H1 (cell line): ENCODE data around the gene MBNL3. TPM values are rescaled to one million over a fixed set of nuclear protein-coding genes. Genes with fewer than 3 reads are reported as not detected.

Experiments used
- CTCF ChIA-PET: fragments of 300-600 bp; sonication (Branson Sonifier 250); formaldehyde crosslinking; loops from one replicate; lab custom pipeline; 2021; ENCODE audit not compliant: partially characterized antibody; lab: Charles Lee
- POLR2A ChIA-PET: fragments of 300-600 bp; sonication (Branson Sonifier 250); formaldehyde crosslinking; loops from one replicate; lab custom pipeline; 2021; ENCODE audit warnings: inconsistent platforms; ENCODE audit not compliant: partially characterized antibody; lab: Charles Lee
- DNase-seq, 2 experiments: peaks; one replicate each; pipeline versions ENCODE4 v3.0.0 to v3.0.0-alpha.2; 2010 to 2022; ENCODE audit warnings: low spot score in 2 of 2, low read depth in 1 of 2, mixed read lengths in 1 of 2
- FAIRE-seq: peaks from 2 replicates; lab custom pipeline; 2011; peaks lifted over from hg19 to GRCh38; lab: Jason Lieb, UNC
- H2AFZ ChIP-seq: 2 replicates; pipeline ENCODE4 v1.8.1; 2012; ENCODE audit warnings: low read length, inconsistent platforms
- H2AK5ac ChIP-seq: 2 replicates; pipeline ENCODE4 v1.6.1; 2013; ENCODE audit warnings: low read depth, low read length
- H2BK120ac ChIP-seq: replicated peaks from 2 replicates; pipeline ENCODE3; 2013; ENCODE audit warnings: low read depth, low read length, inconsistent platforms
- H2BK12ac ChIP-seq: 2 replicates; pipeline ENCODE4 v1.6.1; 2013; ENCODE audit warnings: low read depth, low read length
- H2BK15ac ChIP-seq: 2 replicates; pipeline ENCODE4 v1.6.1; 2013; ENCODE audit warnings: low read length
- H2BK20ac ChIP-seq: 2 replicates; pipeline ENCODE4 v1.6.1; 2013; ENCODE audit warnings: low read length
- H2BK5ac ChIP-seq: 2 replicates; pipeline ENCODE4 v1.6.1; 2013; ENCODE audit warnings: low read depth, low read length
- H3K14ac ChIP-seq: 2 replicates; pipeline ENCODE4 v1.6.1; 2013; ENCODE audit warnings: inconsistent platforms; ENCODE audit not compliant: insufficient read length
- H3K18ac ChIP-seq: 2 replicates; pipeline ENCODE4 v1.6.1; 2013; ENCODE audit warnings: low read length; ENCODE audit errors: extremely low read depth
- H3K23ac ChIP-seq: 2 replicates; pipeline ENCODE4 v1.6.1; 2013; ENCODE audit warnings: inconsistent platforms; ENCODE audit not compliant: insufficient read length
- H3K23me2 ChIP-seq: 2 replicates; pipeline ENCODE4 v1.6.1; 2013; ENCODE audit warnings: low read depth, low read length
- H3K27ac ChIP-seq: 2 replicates; pipeline ENCODE4 v1.6.1; 2011; ENCODE audit warnings: low read depth, low read length, inconsistent platforms
- H3K27me3 ChIP-seq, 4 experiments: replicated peaks in 1 of 4; 1 replicate in 1 of 4; 2 replicates in 3 of 4; pipeline versions ENCODE4 v1.6.1 to v1.8.1; 2011 to 2013; ENCODE audit warnings: low read length in 3 of 4, mild to moderate bottlenecking in 3 of 4, inconsistent platforms in 2 of 4, mixed read lengths in 2 of 4, moderate library complexity in 1 of 4; ENCODE audit not compliant: control insufficient read depth in 3 of 4, insufficient read depth in 3 of 4; ENCODE audit errors: extremely low read depth in 1 of 4
- H3K36me3 ChIP-seq, 4 experiments: 2 replicates each; pipeline versions ENCODE4 v1.6.1 to v1.8.1; 2011 to 2013; ENCODE audit warnings: mild to moderate bottlenecking in 4 of 4, low read length in 3 of 4, moderate library complexity in 2 of 4, control low read depth in 1 of 4, inconsistent platforms in 1 of 4; ENCODE audit not compliant: insufficient read depth in 4 of 4, control insufficient read depth in 2 of 4
- H3K4ac ChIP-seq: replicated peaks from 2 replicates; pipeline ENCODE3; 2013; ENCODE audit warnings: low read length, low read depth, mixed read lengths, inconsistent platforms; ENCODE audit not compliant: insufficient read length
- H3K4me1 ChIP-seq, 4 experiments: replicated peaks in 1 of 4; 1 replicate in 1 of 4; 2 replicates in 3 of 4; pipeline versions ENCODE4 v1.6.1 to v1.8.1; 2011 to 2013; ENCODE audit warnings: low read length in 3 of 4, inconsistent platforms in 2 of 4, mixed read lengths in 1 of 4; ENCODE audit not compliant: insufficient read depth in 4 of 4, control insufficient read depth in 3 of 4
- H3K4me2 ChIP-seq, 2 experiments: 2 replicates each; pipeline versions ENCODE4 v1.6.1 to v1.8.1; 2011 to 2013; ENCODE audit warnings: low read depth in 2 of 2, low read length in 2 of 2, control low read depth in 1 of 2, inconsistent platforms in 1 of 2, mild to moderate bottlenecking in 1 of 2; ENCODE audit not compliant: insufficient read depth in 1 of 2
- H3K4me3 ChIP-seq, 4 experiments: fragments of 200-600, 300-600 bp in 1 of 4; sonication (generic), shearing (Covaris generic), sonication (Bioruptor Twin) in 1 of 4; 2 replicates each; pipeline versions ENCODE4 v1.5.1 to v1.8.1; 2011 to 2016; ENCODE audit warnings: low read length in 4 of 4, low read depth in 3 of 4, control low read depth in 2 of 4, inconsistent platforms in 2 of 4, mild to moderate bottlenecking in 2 of 4, mixed read lengths in 1 of 4, moderate library complexity in 1 of 4; ENCODE audit not compliant: insufficient read depth in 2 of 4; ENCODE audit errors: extremely low read depth in 1 of 4
- H3K56ac ChIP-seq: replicated peaks from 2 replicates; pipeline ENCODE3; 2013; ENCODE audit warnings: low read depth, mild to moderate bottlenecking, mixed read lengths, low read length, inconsistent platforms; ENCODE audit not compliant: insufficient read length
- H3K79me1 ChIP-seq: 2 replicates; pipeline ENCODE4 v1.6.1; 2013; ENCODE audit warnings: low read depth, low read length, control low read depth
- H3K79me2 ChIP-seq, 2 experiments: 2 replicates each; pipeline versions ENCODE4 v1.6.1 to v1.8.1; 2012 to 2013; ENCODE audit warnings: low read length in 2 of 2, mild to moderate bottlenecking in 2 of 2, inconsistent platforms in 1 of 2; ENCODE audit not compliant: insufficient read depth in 2 of 2, control insufficient read depth in 1 of 2
- H3K9ac ChIP-seq, 4 experiments: replicated peaks in 1 of 4; 1 replicate in 1 of 4; 2 replicates in 3 of 4; pipeline versions ENCODE4 v1.6.1 to v1.8.1; 2011 to 2013; ENCODE audit warnings: low read depth in 3 of 4, low read length in 3 of 4, control low read depth in 2 of 4, mild to moderate bottlenecking in 2 of 4, moderate library complexity in 2 of 4, inconsistent platforms in 1 of 4; ENCODE audit errors: extremely low read depth in 1 of 4
- H3K9me3 ChIP-seq, 2 experiments: 2 replicates each; pipeline versions ENCODE4 v1.6.1 to v1.8.1; 2012 to 2013; ENCODE audit warnings: mild to moderate bottlenecking in 2 of 2, moderate library complexity in 2 of 2, control low read depth in 1 of 2, inconsistent platforms in 1 of 2, low read depth in 1 of 2, low read length in 1 of 2, mixed read lengths in 1 of 2; ENCODE audit not compliant: insufficient read depth in 2 of 2
- H4K20me1 ChIP-seq, 2 experiments: replicated peaks in 1 of 2; 2 replicates each; pipeline versions ENCODE3 to v1.8.1; 2011 to 2013; ENCODE audit warnings: inconsistent platforms in 2 of 2, low read length in 2 of 2, mild to moderate bottlenecking in 1 of 2; ENCODE audit not compliant: insufficient read depth in 2 of 2, control insufficient read depth in 1 of 2
- H4K5ac ChIP-seq: 2 replicates; pipeline ENCODE4 v1.6.1; 2013; ENCODE audit warnings: low read length, low read depth, mixed read lengths, inconsistent platforms; ENCODE audit not compliant: insufficient read length
- H4K8ac ChIP-seq: 2 replicates; pipeline ENCODE4 v1.8.0; 2013; ENCODE audit warnings: mild to moderate bottlenecking, moderate library complexity, low read length, inconsistent platforms; ENCODE audit not compliant: insufficient read depth; ENCODE audit errors: extremely low read depth
- H4K91ac ChIP-seq: replicated peaks from 2 replicates; pipeline ENCODE3; 2013; ENCODE audit warnings: low read length, mixed read lengths, inconsistent platforms; ENCODE audit not compliant: insufficient read length
- CBX5 ChIP-seq: fragments of 300-800, 300-1000 bp; sonication (generic); IDR thresholded peaks from 2 replicates; pipeline ENCODE4 v1.7.1; 2016; ENCODE audit warnings: antibody characterized with exemption, low read length, low read depth
- CEBPB ChIP-seq: IDR thresholded peaks from 2 replicates; pipeline ENCODE4 v1.6.1; 2012; ENCODE audit warnings: low read depth, low read length
- CHD1 ChIP-seq: IDR thresholded peaks from 2 replicates; pipeline ENCODE4 v1.6.1; 2012; ENCODE audit warnings: low read depth, low read length, improper control_type of control experiment
- FOSL1 ChIP-seq: IDR thresholded peaks from 2 replicates; pipeline ENCODE4 v1.6.1; 2011; ENCODE audit warnings: mild to moderate bottlenecking, low read depth, low read length, moderate library complexity; ENCODE audit not compliant: insufficient read depth
- GABPA ChIP-seq: IDR thresholded peaks from 2 replicates; pipeline ENCODE4 v1.6.1; 2011; ENCODE audit warnings: mild to moderate bottlenecking, low read length, moderate library complexity, borderline replicate concordance; ENCODE audit not compliant: insufficient read depth
- JUN ChIP-seq: IDR thresholded peaks from 2 replicates; pipeline ENCODE4 v1.6.1; 2011; ENCODE audit warnings: low read depth, mild to moderate bottlenecking, improper control_type of control experiment, low read length
- POU5F1 ChIP-seq: IDR thresholded peaks from 2 replicates; pipeline ENCODE4 v1.6.1; 2011; ENCODE audit warnings: low read depth, mild to moderate bottlenecking, low read length, moderate library complexity
- RBBP5 ChIP-seq: IDR thresholded peaks from 2 replicates; pipeline ENCODE4 v1.7.1; 2012; ENCODE audit warnings: low read depth, mild to moderate bottlenecking, inconsistent platforms, low read length, moderate library complexity, borderline replicate concordance
- SIRT6 ChIP-seq: IDR thresholded peaks from one replicate; pipeline ENCODE4 v1.7.1; 2012; ENCODE audit warnings: low read length, inconsistent platforms
- SP2 ChIP-seq: IDR thresholded peaks from 2 replicates; pipeline ENCODE4 v1.6.1; 2012; ENCODE audit warnings: mild to moderate bottlenecking, low read length, inconsistent platforms
- SUZ12 ChIP-seq: fragments of 200-600 bp; sonication (generic); IDR thresholded peaks from 2 replicates; pipeline ENCODE4 v1.6.1; 2012; ENCODE audit warnings: mild to moderate bottlenecking, inconsistent platforms, low read length, moderate library complexity, mixed read lengths
- WGBS, 2 experiments: shearing (Covaris generic) in 1 of 2; methylation state at CpG; one replicate each; pipeline versions ENCODE4 v1.1.6 to v1.1.7; 2013 to 2015; ENCODE audit warnings: low lambda C conversion rate in 2 of 2, mixed read lengths in 2 of 2, inconsistent platforms in 1 of 2, low coverage in 1 of 2, missing lambda C conversion rate in 1 of 2; ENCODE audit not compliant: insufficient replicate concordance in 2 of 2, insufficient coverage in 1 of 2, insufficient read length in 1 of 2; ENCODE audit errors: extremely low coverage in 1 of 2, missing lambda C conversion rate in 1 of 2; 5-methylcytosine and 5-hydroxymethylcytosine counted together
- polyA plus RNA-seq, 7 experiments: library from polyadenylated mRNA; depleted of rRNA in 3 of 7; stranded (reverse) in 5 of 7; unstranded in 2 of 7; fragments of >200 nt in 5 of 7; fragments of 200-250 nt in 2 of 7; gene quantifications; 1 replicate in 5 of 7; 2 replicates in 1 of 7; 4 replicates in 1 of 7; pipeline versions ENCODE4 v1.2.1 to v1.2.3, GENCODE V29; 2011 to 2013; ENCODE audit warnings: missing spikeins in 2 of 7, mixed read lengths in 2 of 7
- total RNA-seq: library from RNA; stranded (reverse); fragmentation: NEBNext Ultra II Directional; extraction: Animal tissue kit (Norgen Biotek cat#: 25700); gene quantifications from 2 replicates; pipeline ENCODE4 v1.2.1, GENCODE V29; 2021

Gene MBNL3
- total and polyA plus RNA-seq, 2 of the 8 experiments (the other 6 are each of a cell fraction or from before 2014, with no cell fraction given), result 3.5 to 4.3 TPM

DNA sequence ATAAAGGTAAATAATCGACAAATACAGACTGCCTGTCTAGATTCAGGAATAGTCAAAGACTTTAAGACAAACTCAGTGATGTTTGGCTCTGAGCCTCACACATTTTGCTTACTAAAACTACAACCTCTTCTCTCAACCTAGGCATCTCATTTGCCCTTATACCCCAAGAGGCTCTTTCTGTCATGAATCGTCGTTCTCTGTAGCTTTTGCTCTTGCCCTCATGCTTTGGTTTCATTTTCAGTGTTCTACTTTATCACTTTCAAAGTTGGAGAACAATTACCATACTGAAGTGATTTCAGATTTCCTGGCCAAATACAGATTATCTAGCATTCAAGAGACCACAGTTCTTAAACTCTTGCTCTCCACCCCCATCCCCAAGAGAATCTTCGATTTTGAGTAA is 155.5 kb downstream of the MBNL3 start:
- Histone ChIP-seq H3K56ac (no peak overlapping the region), H2BK12ac (no peak overlapping the region), H3K4me1 (no peaks in the 10 kb centered on the region), H3K4me3 (no peak overlapping the region), H3K79me1 (no peaks in the 10 kb centered on the region), H4K91ac (no peak overlapping the region), H3K27me3 (no peaks in the 10 kb centered on the region), H3K23ac (no peak overlapping the region), H2BK15ac (no peak overlapping the region), H2BK120ac (no peak overlapping the region), H3K36me3 (no peaks in the 10 kb centered on the region), H3K4ac (no peak overlapping the region), H3K23me2 (no peaks in the 10 kb centered on the region), H2BK20ac (no peak overlapping the region), H3K9ac (no peak overlapping the region), H3K14ac (no peak overlapping the region), H3K27ac (no peak overlapping the region), H3K79me2 (no peaks in the 10 kb centered on the region), H2AFZ (no peak overlapping the region), H3K9me3 (no peaks in the 10 kb centered on the region), H2AK5ac (no peak overlapping the region), H4K20me1 (no peaks in the 10 kb centered on the region), H4K8ac (no peak overlapping the region), H4K5ac (no peak overlapping the region), H3K18ac (no peak overlapping the region), H3K4me2 (no peak overlapping the region), H2BK5ac (no peak overlapping the region)
- DNase-seq, result no peak
- TF ChIP-seq JUN (no peak), SP2 (no peak), CHD1 (no peak), CEBPB (no peak), FOSL1 (no peak), CBX5 (no peak), POU5F1 (no peak), RBBP5 (no peak), SIRT6 (no peak), GABPA (no peak), SUZ12 (no peak)
- WGBS, 2 experiments, result 80% methylated on average over 4 of the region's 4 CpGs; no CpG with 5 or more reads in 1 of the 2 experiments
- ChIA-PET CTCF (interaction anchor here (0.7 kb wide), 2 partner anchors 124 to 281 kb away, joined by 3 read pairs; no protein-coding TSS in a partner anchor), POLR2A (no interaction called here)
- no peak for FAIRE-seq
